ENCODE data around the gene TANGO2.

DNA sequence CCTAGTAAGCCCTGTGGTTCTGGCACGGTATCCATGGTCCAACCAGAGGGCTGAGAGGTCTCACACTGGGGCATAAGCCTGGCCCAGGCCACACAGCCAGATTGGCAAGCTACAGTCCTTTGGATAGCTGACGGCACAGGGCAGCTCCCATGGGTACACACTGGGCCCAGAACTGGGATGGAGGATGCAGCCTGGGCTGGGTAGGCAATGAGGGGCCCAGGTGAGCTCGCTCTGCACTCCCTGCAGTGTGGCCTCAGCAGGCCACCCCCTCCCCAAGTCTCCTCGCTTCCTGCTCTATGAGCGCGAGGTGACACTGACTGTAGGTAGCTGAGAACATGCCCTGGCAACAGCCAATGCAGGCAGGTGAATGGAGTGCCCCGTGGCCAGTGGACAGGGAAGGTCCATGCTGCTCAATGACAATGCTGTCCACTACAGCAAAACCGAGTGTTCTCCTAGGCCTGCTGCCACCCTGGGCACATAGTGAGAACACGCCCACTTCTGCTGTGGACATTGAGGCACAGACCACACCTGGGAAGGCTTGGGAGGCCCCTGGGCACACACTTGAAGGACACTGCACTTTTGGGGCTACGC lies 8.1 kb upstream of the TANGO2 start:
- TF ChIP-seq POLR2A (IDR thresholded peaks at IDR 0.05; ENCODE audit: low read depth, low read length) (no peak), TAF1 (IDR thresholded peaks at IDR 0.05; ENCODE audit: low read depth, low read length) (no peak), POLR2AphosphoS5 (IDR thresholded peaks at IDR 0.05; ENCODE audit: low read depth, low read length) (no peak), PAX5 (IDR thresholded peaks at IDR 0.05; ENCODE audit: insufficient read depth, low read length, severe bottlenecking) (no peak), SPI1 (IDR thresholded peaks at IDR 0.05; ENCODE audit: low read depth, low read length) (no peak), POU2F2 (IDR thresholded peaks at IDR 0.05; ENCODE audit: low read depth, low read length) (no peak)
